Mucosa of stomach (tissue), 1 donor: Measurements from ENCODE around the gene RNF4.

Experiments
- H3K27me3 ChIP-seq: one replicate; pipeline ENCODE4 v1.7.0; 2013; ENCODE audit warnings: mild to moderate bottlenecking, low read length; ENCODE audit not compliant: control insufficient read depth, insufficient read depth
- H3K36me3 ChIP-seq: one replicate; pipeline ENCODE4 v1.7.0; 2013; ENCODE audit warnings: low read length; ENCODE audit not compliant: control insufficient read depth, insufficient read depth
- H3K4me1 ChIP-seq: one replicate; pipeline ENCODE4 v1.7.0; 2013; ENCODE audit warnings: mild to moderate bottlenecking, low read length; ENCODE audit not compliant: control insufficient read depth, insufficient read depth
- H3K4me3 ChIP-seq: one replicate; pipeline ENCODE4 v1.7.0; 2013; ENCODE audit warnings: low read length
- H3K9ac ChIP-seq: one replicate; pipeline ENCODE4 v1.7.0; 2013; ENCODE audit warnings: mild to moderate bottlenecking, low read length, moderate library complexity
- H3K9me3 ChIP-seq: one replicate; pipeline ENCODE4 v1.7.0; 2013; ENCODE audit warnings: mild to moderate bottlenecking, low read length, moderate library complexity; ENCODE audit not compliant: control insufficient read depth
- donor health status: Pancreatic carcinoma.

The RNF4 gene

DNA sequence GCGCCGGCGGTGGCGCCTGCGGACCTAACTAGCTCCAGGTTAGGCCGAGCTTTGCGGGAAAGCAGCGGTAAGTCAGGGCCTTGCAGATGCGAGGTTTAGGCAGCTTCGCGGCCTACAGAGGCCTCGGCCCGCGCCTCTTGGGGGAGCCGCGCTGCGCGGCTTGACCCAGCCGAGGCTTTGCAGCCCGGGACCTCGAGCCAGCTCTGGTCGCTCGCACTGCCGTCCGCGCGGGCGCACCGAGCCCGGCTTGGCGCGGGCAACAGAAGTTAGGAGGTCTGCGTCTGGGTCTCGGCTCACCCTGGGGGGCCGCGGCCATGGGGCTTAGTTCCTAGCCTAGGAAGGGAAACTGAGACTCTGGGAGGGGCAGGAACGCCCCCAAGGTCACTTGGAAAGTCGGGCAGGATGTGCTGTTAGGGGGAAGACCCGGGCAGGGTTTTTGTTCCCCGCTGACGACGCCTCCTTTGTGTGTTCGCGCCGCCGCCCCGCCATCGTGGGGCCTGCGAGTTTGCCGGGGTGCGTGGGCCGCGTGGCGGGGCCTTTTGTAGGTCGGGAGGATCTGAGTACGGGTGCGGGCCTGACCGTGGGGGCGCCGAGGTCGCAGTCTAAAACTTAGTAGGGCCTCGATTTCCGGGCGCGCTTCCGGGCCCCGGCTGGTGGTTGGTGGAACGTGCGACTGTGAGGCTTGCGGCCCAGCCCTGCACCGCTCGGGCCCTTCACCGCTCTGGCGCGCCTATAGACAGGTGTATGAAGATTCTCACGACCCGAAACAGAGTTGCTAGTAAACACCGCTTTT, 482 bp downstream of the RNF4 start:
- no peaks in the 10 kb centered on the region for H3K27me3 ChIP-seq
- H3K4me3 ChIP-seq: peak overlapping the region; percentile 97
- H3K36me3 ChIP-seq: no peaks in the 10 kb centered on the region
- peak overlapping the region; percentile 97 for H3K9ac ChIP-seq
- H3K9me3 ChIP-seq: no peaks in the 10 kb centered on the region
- H3K4me1 ChIP-seq: peaks cover 9% of the 10 kb centered on the region

DNA sequence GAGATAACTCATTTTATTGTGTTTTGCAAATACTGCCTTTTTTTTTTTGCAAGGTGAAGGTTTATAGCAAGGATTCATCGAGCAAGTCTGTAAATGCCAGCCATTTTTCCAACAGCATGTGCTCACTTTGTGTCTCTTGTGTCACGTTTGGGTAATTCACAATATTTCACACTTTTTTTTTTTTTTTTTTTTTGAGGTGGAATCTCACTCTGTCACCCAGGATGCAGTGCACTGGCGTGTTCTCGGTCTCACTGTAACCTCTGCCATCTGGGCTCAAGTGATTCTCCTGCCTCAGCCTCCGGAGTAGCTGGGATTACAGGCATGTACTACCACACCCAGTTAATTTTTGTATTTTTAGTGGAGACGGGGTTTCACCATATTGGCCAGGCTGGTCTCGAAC, 1.9 kb downstream of the RNF4 start:
- H3K4me3 ChIP-seq: no peak overlapping the region
- no peaks in the 10 kb centered on the region for H3K27me3 ChIP-seq
- H3K4me1 ChIP-seq: peaks cover 12% of the 10 kb centered on the region
- no peaks in the 10 kb centered on the region for H3K36me3 ChIP-seq
- H3K9ac ChIP-seq: no peak overlapping the region
- H3K9me3 ChIP-seq: no peaks in the 10 kb centered on the region

DNA sequence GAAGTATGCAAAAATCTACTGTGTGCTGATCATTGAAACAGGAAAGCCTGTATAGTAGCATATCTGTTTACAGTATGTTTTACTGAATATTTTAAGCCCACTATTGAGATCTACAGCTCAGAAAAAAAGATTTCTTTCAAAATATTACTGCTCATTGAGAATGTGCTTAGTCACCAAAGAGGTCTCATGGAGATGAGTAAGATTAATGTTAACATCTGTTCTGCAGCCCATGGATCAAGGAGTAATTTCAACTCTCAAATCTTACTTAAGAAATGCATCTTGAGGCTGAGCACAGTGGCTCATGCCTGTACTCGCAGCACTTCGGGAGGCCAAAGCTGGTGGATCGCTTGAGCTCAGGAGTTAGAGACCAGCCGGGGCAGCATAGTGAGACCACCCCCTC, 3.3 kb downstream of the RNF4 start:
- H3K36me3 ChIP-seq: no peaks in the 10 kb centered on the region
- H3K9me3 ChIP-seq: no peaks in the 10 kb centered on the region
- H3K27me3 ChIP-seq: no peaks in the 10 kb centered on the region
- H3K4me1 ChIP-seq: peaks cover 13% of the 10 kb centered on the region
- no peak overlapping the region for H3K4me3 ChIP-seq
- H3K9ac ChIP-seq: no peak overlapping the region

DNA sequence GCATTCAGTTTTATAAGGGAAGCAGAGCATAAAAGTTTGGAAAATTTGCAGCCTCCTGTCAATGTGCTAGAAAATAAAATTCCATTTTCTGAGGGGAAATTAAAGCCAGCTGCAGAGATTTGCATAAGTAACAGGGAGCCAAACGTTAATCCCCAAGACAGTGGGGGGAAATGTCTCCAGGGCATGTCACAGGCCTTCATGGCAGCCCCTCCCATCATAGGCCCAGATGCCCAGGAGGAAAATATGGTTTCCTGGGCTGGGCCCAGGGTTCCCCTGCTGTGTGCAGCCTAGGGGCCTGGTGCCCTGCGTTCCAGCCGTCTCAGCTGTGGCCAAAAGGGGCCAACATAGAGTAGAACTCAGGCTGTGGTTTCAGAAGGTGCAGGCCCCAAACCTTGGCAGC, 9.3 kb downstream of the RNF4 start:
- Histone ChIP-seq H3K9me3 (no peaks in the 10 kb centered on the region), H3K4me3 (no peak overlapping the region), H3K4me1 (peaks cover 58% of the 10 kb centered on the region), H3K27me3 (no peaks in the 10 kb centered on the region), H3K36me3 (no peaks in the 10 kb centered on the region), H3K9ac (no peak overlapping the region)

DNA sequence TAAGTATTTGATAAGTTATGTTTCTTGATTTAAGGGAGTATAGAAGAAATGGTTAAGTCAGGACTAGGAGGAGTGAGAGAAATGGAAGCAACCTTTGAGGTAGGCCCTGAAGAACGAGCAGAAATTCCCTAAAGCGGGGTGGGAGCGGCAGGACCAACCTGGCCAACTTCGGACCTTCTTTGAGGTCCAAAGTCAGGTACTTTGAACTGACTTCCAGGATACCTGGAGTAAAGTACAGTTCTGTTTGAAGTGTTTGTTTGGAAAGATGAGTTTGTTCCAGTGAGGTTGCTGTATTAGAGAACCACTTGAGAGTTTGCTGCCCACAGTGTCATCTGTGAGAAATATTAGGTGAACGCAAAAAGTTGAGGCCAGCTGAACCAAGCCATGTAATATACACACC, 11.7 kb downstream of the RNF4 start:
- H3K27me3 ChIP-seq: no peaks in the 10 kb centered on the region
- H3K9ac ChIP-seq: no peak overlapping the region
- H3K4me3 ChIP-seq: no peak overlapping the region
- H3K9me3 ChIP-seq: no peaks in the 10 kb centered on the region
- no peaks in the 10 kb centered on the region for H3K36me3 ChIP-seq
- H3K4me1 ChIP-seq: peaks cover 77% of the 10 kb centered on the region

DNA sequence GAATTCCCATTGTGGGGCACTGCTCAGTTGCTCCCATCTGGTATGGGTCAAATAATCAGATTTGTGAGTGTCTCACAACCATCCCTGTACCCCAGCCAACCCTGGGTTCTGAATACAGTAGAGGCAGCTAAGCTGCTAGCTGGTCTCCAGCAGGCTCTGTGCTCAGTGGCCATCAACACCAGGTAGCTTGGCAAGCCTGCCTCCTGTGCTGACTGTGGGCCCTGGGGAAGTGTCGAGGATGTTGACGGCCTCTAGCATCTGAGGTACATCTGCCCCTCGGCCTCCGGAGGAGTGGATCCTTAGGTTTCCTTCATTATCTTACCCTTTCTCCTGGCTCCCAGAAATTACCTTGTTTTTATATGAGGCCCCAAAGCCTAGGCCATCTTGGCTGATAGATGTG, 13.3 kb downstream of the RNF4 start:
- no peaks in the 10 kb centered on the region for H3K27me3 ChIP-seq
- no peaks in the 10 kb centered on the region for H3K36me3 ChIP-seq
- H3K4me1 ChIP-seq: peaks cover 90% of the 10 kb centered on the region
- H3K9me3 ChIP-seq: no peaks in the 10 kb centered on the region
- peak overlapping the region; percentile 6 for H3K4me3 ChIP-seq
- peak overlapping the region; percentile 45 for H3K9ac ChIP-seq

DNA sequence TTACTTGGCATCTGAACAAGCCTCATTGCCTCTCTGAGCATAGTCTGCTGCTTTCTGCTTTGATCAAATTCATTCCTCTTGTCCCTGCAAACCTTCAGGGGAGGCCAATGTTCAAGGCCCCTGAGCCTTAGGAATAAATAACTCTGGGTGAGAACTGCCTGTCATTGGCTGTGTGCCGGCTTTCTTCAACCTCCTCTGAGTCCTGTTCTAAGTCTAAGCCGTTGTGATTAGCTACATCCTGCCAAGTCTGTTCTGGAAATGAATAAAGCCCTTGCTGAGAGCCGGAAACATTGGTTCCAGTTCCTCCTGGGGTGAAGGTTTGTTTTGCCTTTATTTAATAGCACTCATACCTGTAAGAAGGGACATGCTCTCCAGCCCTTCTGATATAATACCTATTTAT, 13.8 kb downstream of the RNF4 start:
- Histone ChIP-seq H3K27me3 (no peaks in the 10 kb centered on the region), H3K4me1 (peaks cover 94% of the 10 kb centered on the region), H3K36me3 (no peaks in the 10 kb centered on the region), H3K9me3 (no peaks in the 10 kb centered on the region), H3K9ac (peak overlapping the region; percentile 45), H3K4me3 (peak overlapping the region; percentile 6)

DNA sequence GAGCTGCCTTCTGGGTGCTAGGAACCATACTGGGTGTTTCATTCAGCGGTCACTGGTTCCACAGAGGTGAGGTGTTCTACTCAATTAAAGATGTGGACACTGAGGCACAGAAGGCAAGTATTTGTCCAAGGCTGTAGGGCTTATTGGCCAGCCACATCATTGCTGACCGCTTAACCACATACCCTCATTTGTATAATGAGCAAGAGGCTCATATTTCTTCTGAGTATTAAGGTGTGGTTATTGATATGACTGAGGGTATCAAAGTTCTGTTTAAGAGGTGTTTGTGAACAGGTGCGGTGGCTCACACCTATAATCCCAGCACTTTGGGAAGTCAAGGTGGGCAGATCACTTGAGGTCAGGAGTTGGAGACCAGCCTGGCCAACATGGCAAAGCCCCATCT, 14.3 kb downstream of the RNF4 start:
- Histone ChIP-seq H3K4me3 (no peak overlapping the region), H3K36me3 (no peaks in the 10 kb centered on the region), H3K4me1 (peaks cover 94% of the 10 kb centered on the region), H3K27me3 (no peaks in the 10 kb centered on the region), H3K9ac (peak overlapping the region; percentile 45), H3K9me3 (no peaks in the 10 kb centered on the region)

DNA sequence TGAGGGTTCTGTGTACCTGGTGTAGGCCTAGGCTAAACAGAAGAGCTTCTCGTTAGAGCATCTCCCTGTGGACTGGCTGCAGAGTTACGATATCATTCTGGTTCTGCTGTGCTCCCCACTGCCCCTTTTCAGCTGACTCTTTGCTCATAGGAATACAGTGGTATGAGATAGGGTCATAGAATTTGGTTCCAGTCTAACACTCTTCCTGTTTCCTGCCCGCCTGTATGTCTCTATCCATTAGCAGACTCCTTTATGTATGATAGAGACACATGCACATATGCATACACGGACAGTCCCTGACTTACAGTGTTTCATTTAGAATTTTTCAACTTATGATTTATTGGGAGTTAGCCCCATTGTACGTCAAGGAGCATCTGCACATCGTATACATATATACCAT, 15.3 kb downstream of the RNF4 start:
- H3K27me3 ChIP-seq: no peaks in the 10 kb centered on the region
- H3K4me1 ChIP-seq: peaks cover 87% of the 10 kb centered on the region
- H3K4me3 ChIP-seq: no peak overlapping the region
- H3K9ac ChIP-seq: no peak overlapping the region
- H3K9me3 ChIP-seq: no peaks in the 10 kb centered on the region
- no peaks in the 10 kb centered on the region for H3K36me3 ChIP-seq

DNA sequence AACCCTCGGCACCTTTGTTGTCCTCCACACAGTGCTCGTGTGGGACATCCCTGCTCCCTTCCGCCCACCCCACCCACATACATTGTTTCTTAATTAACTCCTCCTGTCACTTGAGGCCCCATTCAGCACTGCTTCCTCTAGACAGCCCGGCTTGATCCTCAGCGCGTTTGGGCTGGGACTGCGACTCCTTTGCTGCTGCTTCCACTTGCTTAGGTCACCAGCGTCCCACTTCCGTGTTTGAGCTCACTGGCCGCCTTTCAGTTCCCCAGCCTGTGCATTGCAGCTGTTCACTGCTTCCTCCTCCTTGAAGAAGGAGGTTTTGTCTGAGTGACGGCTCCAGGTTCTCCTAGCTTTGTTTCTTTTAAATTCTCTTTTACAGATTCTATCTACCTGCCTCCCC, 16.1 kb downstream of the RNF4 start:
- H3K9me3 ChIP-seq: no peaks in the 10 kb centered on the region
- H3K27me3 ChIP-seq: no peaks in the 10 kb centered on the region
- H3K4me1 ChIP-seq: peaks cover 79% of the 10 kb centered on the region
- H3K4me3 ChIP-seq: peak overlapping the region; percentile 6
- no peaks in the 10 kb centered on the region for H3K36me3 ChIP-seq
- peak overlapping the region; percentile 53 for H3K9ac ChIP-seq

DNA sequence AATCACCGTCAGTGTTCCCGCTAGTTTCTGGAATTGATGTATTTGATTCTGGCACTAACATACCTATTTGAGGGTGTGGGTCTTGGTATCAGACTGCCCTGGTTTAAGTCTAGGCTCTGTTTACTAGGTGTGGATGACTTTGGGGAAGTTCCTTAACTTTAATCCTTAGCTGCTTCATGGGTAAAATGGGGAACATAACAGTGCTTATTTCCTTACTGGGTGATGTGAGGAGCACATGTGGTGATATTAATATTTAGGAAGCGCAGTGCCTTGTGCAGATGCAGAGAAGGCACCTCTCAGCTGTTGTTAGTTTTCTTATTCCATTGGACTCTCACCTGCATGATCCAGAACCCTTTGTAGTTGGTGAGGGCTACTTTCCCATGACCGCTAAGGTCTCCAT, 17.1 kb downstream of the RNF4 start:
- H3K4me1 ChIP-seq: peaks cover 70% of the 10 kb centered on the region
- no peaks in the 10 kb centered on the region for H3K9me3 ChIP-seq
- H3K4me3 ChIP-seq: no peak overlapping the region
- H3K27me3 ChIP-seq: no peaks in the 10 kb centered on the region
- H3K36me3 ChIP-seq: no peaks in the 10 kb centered on the region
- no peak overlapping the region for H3K9ac ChIP-seq

DNA sequence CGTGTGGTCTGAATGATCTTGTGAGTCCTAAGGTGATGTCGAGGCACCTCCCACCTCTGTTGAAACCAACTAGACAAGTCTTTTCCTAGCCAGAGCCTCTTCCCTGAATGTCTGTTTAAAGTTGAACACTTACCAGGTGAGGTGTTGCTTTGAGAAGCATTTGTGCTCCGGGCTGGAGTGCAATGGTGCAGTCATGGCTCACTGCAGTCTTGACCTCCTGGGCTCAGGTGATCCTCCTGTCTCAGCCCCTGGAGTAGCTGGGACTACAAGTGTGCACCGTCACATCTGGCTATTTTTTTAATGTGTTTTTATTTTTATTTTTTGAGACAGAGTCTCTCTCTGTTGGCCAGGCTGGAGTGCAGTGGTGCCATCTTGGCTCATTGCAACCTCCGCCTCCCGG, 18.1 kb downstream of the RNF4 start:
- H3K36me3 ChIP-seq: no peaks in the 10 kb centered on the region
- peaks cover 60% of the 10 kb centered on the region for H3K4me1 ChIP-seq
- no peaks in the 10 kb centered on the region for H3K9me3 ChIP-seq
- H3K27me3 ChIP-seq: no peaks in the 10 kb centered on the region
- H3K9ac ChIP-seq: no peak overlapping the region
- no peak overlapping the region for H3K4me3 ChIP-seq

DNA sequence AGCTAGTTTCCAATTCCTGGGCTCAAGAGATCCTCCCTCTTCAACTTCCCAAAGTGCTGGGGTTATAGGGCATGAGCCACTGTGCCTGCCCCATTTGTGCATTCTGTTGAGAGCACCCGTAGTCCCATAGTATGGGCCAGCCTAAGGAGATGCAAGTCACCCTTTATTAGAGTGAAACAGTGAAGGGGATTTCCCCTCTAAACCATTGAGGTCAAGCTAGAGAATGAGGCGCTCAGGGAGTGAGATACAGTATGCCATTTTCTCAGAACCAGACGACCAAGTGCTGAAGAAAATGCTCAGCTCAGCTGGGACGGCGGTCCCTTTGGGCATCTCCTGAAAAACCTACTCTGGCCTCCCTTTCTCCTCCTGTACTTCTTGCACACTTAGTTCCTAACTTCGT, 18.7 kb downstream of the RNF4 start:
- H3K4me1 ChIP-seq: peaks cover 54% of the 10 kb centered on the region
- no peaks in the 10 kb centered on the region for H3K27me3 ChIP-seq
- peaks cover 1% of the 10 kb centered on the region for H3K36me3 ChIP-seq
- no peak overlapping the region for H3K4me3 ChIP-seq
- no peak overlapping the region for H3K9ac ChIP-seq
- H3K9me3 ChIP-seq: no peaks in the 10 kb centered on the region
